Loucy (cell line): ENCODE results near the gene HOMER1.

Source experiments
- H2AFZ ChIP-seq: fragments of 200-600 bp; sonication (generic); 2 replicates; pipeline ENCODE4 v1.6.0; 2016; ENCODE audit warnings: antibody characterized with exemption, mild to moderate bottlenecking, low read length, moderate library complexity
- H3F3A ChIP-seq: fragments of 200-600 bp; 2 replicates; pipeline ENCODE4 v1.6.0; 2016; ENCODE audit warnings: antibody characterized with exemption, low read depth, mild to moderate bottlenecking
- H3K27me3 ChIP-seq: fragments of 200-600 bp; sonication (generic); 2 replicates; pipeline ENCODE4 v1.6.1; 2014; ENCODE audit warnings: low read length, mild to moderate bottlenecking; ENCODE audit not compliant: insufficient read depth, poor library complexity, severe bottlenecking
- H3K36me3 ChIP-seq: fragments of 200-600 bp; sonication (generic); 2 replicates; pipeline ENCODE4 v1.6.1; 2016; ENCODE audit warnings: low read length; ENCODE audit not compliant: insufficient read depth
- H3K4me1 ChIP-seq: fragments of 200-600 bp; sonication (generic); 2 replicates; pipeline ENCODE4 v1.5.1; 2014; ENCODE audit warnings: low read length, mild to moderate bottlenecking; ENCODE audit not compliant: insufficient read depth, poor library complexity, severe bottlenecking
- H3K4me2 ChIP-seq: fragments of 200-600 bp; sonication (generic); 2 replicates; pipeline ENCODE4 v1.6.0; 2014; ENCODE audit warnings: antibody characterized with exemption, low read length, low read depth, mild to moderate bottlenecking; ENCODE audit not compliant: poor library complexity, severe bottlenecking
- H3K4me3 ChIP-seq: fragments of 200-600 bp; sonication (generic); 2 replicates; pipeline ENCODE4 v1.5.1; 2014; ENCODE audit warnings: low read length, mild to moderate bottlenecking, mixed read lengths; ENCODE audit not compliant: poor library complexity, severe bottlenecking
- H3K79me2 ChIP-seq: fragments of 200-600 bp; sonication (generic); 2 replicates; pipeline ENCODE4 v1.6.1; 2014; ENCODE audit warnings: low read length; ENCODE audit not compliant: insufficient read depth
- H3K9ac ChIP-seq: fragments of 200-600 bp; sonication (generic); 2 replicates; pipeline ENCODE4 v1.6.0; 2014; ENCODE audit warnings: mild to moderate bottlenecking, low read depth, low read length, moderate library complexity; ENCODE audit not compliant: poor library complexity, severe bottlenecking
- H3K9me2 ChIP-seq: fragments of 200-600 bp; sonication (generic); replicated peaks from 2 replicates; pipeline ENCODE4 v1.6.1; 2016; ENCODE audit warnings: low read depth, low read length, mixed read lengths
- H3K9me3 ChIP-seq: fragments of 200-600 bp; sonication (generic); 2 replicates; pipeline ENCODE4 v1.6.1; 2014; ENCODE audit warnings: mild to moderate bottlenecking, antibody characterized with exemption, low read length, low read depth; ENCODE audit not compliant: insufficient read depth
- H4K20me1 ChIP-seq: fragments of 200-600 bp; sonication (generic); 2 replicates; pipeline ENCODE4 v1.6.0; 2014; ENCODE audit warnings: antibody characterized with exemption, low read length, mild to moderate bottlenecking; ENCODE audit not compliant: insufficient read depth, poor library complexity, severe bottlenecking
- CTCF ChIP-seq: fragments of 200-600 bp; sonication (generic); conservative IDR thresholded peaks from 2 replicates; pipeline ENCODE4 v1.5.1; 2014; ENCODE audit warnings: mild to moderate bottlenecking, antibody characterized with exemption, low read length
- EZH2phosphoT487 ChIP-seq: fragments of 200-600 bp; IDR thresholded peaks from 2 replicates; pipeline ENCODE4 v1.6.1; 2018; ENCODE audit warnings: antibody characterized with exemption, mild to moderate bottlenecking, moderate library complexity, borderline replicate concordance

Gene HOMER1

DNA sequence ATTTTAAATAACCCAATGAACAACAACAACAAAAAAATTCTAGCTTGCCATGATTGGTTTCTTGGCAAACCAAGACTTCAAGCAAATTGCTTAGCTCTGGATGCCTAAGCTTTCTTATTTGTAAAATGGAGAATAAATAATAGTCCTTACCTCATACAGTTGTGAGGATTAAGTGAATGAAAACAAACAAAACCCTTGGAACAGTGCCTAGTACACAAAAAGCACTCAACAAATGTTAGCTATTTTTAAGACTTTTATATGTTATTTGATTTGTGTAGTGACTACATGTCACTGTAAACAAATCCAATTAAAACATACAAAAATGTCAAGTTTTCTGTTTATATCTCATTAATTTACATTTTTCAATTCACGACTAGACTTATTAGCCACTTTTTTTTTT, 13.5 kb upstream of the HOMER1 start:
- no peaks in the 10 kb centered on the region for H3K79me2 ChIP-seq
- H3K4me2 ChIP-seq: no peak overlapping the region
- no peak overlapping the region for H2AFZ ChIP-seq
- H3K27me3 ChIP-seq: no peaks in the 10 kb centered on the region
- H3F3A ChIP-seq: no peaks in the 10 kb centered on the region
- H4K20me1 ChIP-seq: no peaks in the 10 kb centered on the region
- H3K36me3 ChIP-seq: no peaks in the 10 kb centered on the region
- H3K9me2 ChIP-seq: no peaks in the 10 kb centered on the region
- no peak overlapping the region for H3K4me3 ChIP-seq
- no peaks in the 10 kb centered on the region for H3K4me1 ChIP-seq
- H3K9me3 ChIP-seq: peaks cover 7% of the 10 kb centered on the region; the same call in 1 of the 2 replicates
- no peak overlapping the region for H3K9ac ChIP-seq
- no peak for TF ChIP-seq CTCF
- no peak for TF ChIP-seq EZH2phosphoT487

- no peak overlapping the region for H3K9ac ChIP-seq
- H3K4me1 ChIP-seq: no peaks in the 10 kb centered on the region
- H3K4me2 ChIP-seq: no peak overlapping the region
- no peaks in the 10 kb centered on the region for H3K79me2 ChIP-seq
- H3K27me3 ChIP-seq: no peaks in the 10 kb centered on the region
- no peaks in the 10 kb centered on the region for H4K20me1 ChIP-seq
- no peak overlapping the region for H2AFZ ChIP-seq
- no peaks in the 10 kb centered on the region for H3K36me3 ChIP-seq
- no peaks in the 10 kb centered on the region for H3F3A ChIP-seq
- no peak overlapping the region for H3K4me3 ChIP-seq
- TF ChIP-seq EZH2phosphoT487 (no peak), CTCF (no peak)
- peaks cover 7% of the 10 kb centered on the region; the same call in 1 of the 2 replicates for H3K9me3 ChIP-seq
- no peaks in the 10 kb centered on the region for H3K9me2 ChIP-seq
Measured at GRCh38 chr5:79526928-79527327, 13.0 kb upstream of the HOMER1 start.

DNA sequence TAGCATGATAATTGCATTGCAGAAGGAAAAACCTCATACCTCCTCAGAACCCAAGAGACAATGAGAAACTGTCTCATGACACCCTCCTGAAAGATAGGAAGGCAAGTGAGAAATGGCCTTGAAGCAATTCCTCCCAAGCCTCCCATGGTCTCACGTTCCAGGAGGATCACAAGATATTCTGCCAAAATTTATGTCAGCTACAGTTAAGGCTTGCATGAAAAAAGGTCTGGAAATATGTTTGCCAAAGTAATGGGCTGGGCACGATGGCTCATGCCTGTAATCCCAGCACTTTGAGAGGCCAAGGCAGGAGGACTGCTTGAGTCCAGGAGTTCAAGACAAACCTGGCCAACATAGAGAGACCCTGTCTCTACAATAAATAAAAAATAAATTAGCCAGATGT, 12.6 kb upstream of the HOMER1 start:
- Histone ChIP-seq H3K9me3 (peaks cover 7% of the 10 kb centered on the region; the same call in 1 of the 2 replicates), H3K4me2 (no peak overlapping the region), H3K4me1 (no peaks in the 10 kb centered on the region), H2AFZ (no peak overlapping the region), H3K79me2 (no peaks in the 10 kb centered on the region), H3K9ac (no peak overlapping the region), H3K27me3 (no peaks in the 10 kb centered on the region), H3K36me3 (no peaks in the 10 kb centered on the region), H3F3A (no peaks in the 10 kb centered on the region), H3K9me2 (no peaks in the 10 kb centered on the region), H4K20me1 (no peaks in the 10 kb centered on the region), H3K4me3 (no peak overlapping the region)
- TF ChIP-seq EZH2phosphoT487 (no peak), CTCF (no peak)
